Endometrium (tissue), 2 donors: ENCODE results near the gene KLK10.
"Not testable (repeated sequence)": the region's sequence is repeated elsewhere in the genome, so short reads cannot be mapped to it uniquely, and the experiment has no call there.

Experiments used
- FAIRE-seq: peaks from 2 replicates; lab custom pipeline; 2012; peaks lifted over from hg19 to GRCh38; lab: Jason Lieb, UNC
- donor health status: control.
- donor health status: control.

The KLK10 gene

DNA sequence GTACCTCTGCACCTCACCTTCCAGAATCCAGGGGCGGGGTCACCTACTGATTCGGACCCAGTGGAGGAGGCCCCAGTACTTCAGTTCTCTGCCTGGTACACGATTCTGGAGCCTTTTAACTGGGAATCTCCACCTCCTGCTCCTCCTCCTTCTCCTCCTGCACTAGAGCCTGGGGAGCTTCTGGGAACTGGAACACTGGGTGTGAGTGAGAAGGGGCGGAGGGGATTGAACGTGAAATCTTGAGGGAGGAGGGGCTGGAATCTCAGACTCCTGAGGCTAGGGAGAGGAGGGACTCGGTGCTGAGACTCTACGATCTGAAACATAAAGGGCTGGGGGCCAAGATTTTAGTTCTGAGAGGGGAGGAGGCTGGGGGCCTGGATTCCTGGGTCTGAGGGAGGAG lies 18.0 kb downstream of the KLK10 start, which contains the start of gene KLK8:
TSS of gene KLK8 (minus strand) at position 90 of the 400 bp plus-strand sequence. CDS start 437 bp downstream, outside the sequence.
- peak; percentile 35 for FAIRE-seq

DNA sequence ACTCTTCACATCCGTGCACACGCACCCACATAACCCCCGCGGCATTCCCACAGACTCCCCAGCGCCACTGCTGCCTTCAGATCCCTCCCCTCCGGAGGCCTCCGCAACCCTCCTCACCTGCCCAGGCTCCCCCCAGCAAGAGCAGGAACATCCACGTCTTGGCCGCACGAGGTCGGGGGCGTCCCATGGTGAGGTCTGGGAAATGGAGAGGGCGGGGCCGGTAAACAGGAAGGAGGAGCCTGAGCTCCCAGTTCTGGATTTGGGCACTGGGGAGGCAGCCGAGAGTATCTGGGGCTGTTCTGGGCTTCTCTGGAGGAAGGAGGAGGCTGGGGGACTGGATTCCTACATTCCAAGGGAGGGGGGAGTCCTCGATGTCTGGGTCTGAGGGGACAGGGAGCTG lies 18.5 kb downstream of the KLK10 start:
- no peak for FAIRE-seq

DNA sequence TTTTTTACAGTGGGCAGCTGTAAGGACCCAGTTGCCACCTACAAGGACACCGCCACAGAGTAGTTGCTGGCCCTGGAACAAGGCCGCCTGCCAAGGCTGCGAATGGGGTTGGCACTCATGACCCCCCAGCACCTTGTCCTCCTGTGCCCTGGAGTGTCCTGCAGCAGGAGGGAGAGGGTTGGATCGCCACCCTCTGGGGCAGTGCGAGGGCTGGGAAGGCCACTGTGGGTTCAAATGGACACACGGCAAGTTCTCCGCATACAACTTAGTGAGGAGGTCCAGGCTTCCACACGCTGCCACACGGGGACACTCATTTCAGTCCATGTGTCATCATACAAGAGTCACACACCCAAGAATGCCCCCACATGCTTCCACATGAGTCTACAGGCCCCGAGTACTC lies 19.1 kb downstream of the KLK10 start:
- no peak for FAIRE-seq

DNA sequence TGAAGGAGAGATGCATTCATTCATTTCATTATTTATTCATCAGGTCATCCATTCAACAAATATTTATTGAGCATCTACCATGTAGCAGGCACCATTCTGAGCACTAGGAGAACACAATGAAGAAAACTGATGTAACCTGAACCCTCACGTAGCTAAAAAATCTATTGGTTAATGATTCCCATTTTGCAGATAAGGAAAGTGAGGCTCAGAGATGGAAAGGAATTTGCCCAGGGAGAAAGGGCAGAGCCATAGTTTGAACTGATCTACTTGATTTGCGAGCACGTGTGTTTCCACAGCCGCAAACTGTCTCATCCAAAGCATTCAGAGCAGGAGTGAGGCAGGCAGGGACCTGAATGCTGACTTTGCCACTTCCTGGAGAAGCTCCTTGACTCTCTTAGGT lies 20.8 kb downstream of the KLK10 start:
- FAIRE-seq, result no peak

DNA sequence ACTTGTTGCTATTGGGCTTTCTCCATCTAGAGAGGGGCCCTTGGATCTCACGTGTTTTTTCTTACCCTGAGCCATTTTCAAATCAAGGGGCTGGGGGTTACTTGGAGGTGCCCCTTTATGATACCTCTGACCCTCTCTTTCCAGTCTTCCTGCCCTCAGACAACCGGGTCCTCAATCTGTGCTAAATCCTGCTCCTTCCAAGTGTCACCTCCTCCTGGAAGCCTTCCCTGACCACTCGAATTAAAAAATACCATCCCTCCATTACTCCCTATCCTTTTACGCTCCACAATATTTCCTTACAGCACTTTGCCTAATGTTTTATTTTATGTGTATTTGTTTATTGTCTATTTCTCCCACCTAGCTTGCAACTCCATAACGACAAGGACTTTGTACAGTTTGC lies 21.4 kb downstream of the KLK10 start:
- no peak for FAIRE-seq

DNA sequence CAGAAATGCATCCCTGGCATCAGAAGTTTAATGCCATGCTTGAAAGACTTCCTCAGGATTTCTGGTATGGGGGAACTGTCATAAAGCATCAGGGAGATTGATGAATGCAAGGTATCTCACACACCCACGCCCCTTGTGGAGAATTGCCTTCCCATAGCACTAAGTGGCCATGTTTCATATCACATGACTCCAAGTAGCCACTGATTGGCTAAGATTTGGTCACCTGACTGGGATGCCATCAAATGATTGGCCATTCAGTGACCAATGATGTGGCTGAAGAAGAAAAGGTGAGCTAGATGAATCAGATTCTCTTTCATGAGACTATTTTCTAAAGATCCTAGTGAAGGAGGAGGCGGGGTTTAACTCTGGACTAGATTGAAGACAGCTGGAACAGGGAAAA lies 25.4 kb downstream of the KLK10 start:
- FAIRE-seq, result no peak

DNA sequence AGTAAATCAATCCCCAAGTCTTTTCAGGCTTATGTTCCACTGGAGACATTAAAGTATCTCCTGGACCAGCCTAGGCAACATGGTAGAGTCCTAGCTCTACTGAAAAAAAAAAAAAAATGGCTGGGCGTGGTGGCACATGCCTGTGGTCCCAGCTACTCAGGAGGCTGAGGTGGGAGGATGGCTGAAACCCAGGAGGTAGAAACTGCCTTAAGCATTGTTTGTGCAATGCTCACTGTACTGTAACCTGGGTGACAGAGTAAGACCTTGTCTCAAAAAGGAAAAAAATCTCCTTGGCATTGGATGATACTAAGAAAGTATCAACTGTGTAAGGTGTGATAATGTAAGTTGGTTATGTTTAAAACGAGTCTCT lies 26.9 kb downstream of the KLK10 start:
- no peak for FAIRE-seq

DNA sequence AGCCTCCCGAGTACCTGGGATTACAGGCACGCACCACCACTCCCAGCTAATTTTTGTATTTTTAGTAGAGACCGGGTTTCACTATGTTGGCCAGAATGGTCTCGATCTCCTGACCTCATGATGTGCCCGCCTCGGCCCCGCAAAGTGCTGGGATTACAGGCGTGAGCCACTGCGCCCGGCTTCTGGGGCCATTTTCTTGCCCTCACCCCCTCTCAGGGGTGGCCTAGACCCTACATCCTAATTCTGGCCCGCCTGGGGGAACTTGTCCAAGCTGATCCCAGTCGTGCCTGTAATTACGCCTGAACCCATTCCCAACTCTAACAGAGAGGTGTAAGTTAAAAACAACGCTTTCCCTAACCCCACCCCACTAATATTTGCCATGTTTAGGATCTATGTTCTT lies 35.1 kb downstream of the KLK10 start:
- not testable (repeated sequence) for FAIRE-seq

DNA sequence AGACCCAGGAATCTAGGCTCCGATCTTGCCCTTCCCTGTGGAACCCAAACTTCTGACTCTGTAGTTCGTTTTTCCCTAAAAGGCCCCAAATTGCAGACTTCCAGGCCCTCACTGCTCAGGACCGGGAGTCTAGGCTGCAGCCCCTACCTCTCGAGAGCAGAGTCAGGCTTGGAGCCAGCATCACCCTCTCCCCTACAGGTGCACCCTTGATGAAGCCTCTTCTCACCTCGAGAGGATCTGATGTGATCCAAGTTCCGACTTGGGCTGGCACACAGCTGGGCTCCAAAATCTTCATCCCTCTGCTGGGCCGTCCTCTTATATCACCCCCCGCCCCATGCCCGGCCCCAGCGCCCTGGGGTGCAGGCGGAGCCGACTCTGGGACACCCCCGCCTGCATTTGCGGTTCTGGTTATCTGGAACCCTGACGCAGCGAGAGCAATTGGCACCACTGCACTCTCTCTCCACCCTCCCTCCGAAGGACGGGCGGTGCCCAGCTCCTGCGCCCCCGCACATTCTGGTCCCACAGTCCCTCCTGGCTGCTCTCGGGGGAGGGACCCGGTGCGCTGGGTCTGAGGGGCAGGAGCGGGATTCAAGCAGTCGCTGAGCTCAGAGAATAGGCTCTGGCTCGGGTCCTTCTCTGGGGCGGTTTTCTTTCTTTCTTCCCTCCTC lies 35.8 kb downstream of the KLK10 start, which contains the start of gene KLK7:
TSS of gene KLK7 (minus strand) at position 293 of the 668 bp plus-strand sequence. CDS start 1,518 bp downstream, outside the sequence.
- FAIRE-seq, result no peak

DNA sequence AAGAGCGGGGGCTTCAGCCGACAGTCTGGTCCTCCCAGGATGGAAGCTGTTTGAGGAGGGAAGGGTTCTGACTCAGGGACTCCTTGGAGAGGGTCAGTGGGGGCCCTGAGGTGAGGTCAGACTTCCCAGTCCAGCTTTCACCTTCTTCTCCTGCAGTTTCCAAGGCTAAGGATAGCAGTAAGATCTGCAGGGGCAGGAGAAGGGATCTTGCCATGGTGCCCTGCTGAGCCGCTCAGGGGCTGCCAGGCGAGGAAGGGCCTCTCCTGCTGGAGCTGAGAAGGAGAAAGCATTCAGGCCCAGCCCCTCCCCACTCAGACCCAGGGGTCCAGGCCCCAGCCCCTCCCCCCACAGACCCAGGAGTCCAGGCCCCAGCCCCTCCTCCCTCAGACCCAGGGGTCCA lies 37.3 kb downstream of the KLK10 start:
- FAIRE-seq, result no peak

DNA sequence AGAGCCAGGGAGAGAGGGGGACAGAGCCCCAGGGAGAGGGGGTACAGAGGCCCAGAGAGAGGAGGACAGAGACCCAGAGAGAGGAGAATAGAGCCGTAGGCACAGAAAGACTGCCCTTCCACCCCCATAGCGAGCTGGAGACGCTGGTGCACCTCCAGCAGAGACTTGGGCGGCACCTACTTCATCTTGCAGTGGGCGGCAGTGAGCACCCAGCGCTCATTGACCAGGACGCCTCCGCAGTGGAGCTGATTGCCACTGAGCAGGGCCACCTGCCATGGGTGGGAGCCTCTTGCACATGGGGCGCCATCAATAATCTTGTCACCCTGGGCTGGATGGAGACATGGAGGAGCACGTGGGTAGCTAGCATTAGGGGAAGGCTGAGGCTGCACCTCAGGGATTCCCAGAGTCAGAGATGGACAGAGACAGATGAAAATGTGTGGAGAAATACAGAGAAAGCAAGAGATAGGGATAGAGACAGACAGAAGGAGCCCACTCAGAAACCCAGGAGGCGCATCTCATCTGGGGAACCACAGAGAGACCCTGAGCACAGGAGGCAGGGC lies 37.8 kb downstream of the KLK10 start:
- no peak for FAIRE-seq

DNA sequence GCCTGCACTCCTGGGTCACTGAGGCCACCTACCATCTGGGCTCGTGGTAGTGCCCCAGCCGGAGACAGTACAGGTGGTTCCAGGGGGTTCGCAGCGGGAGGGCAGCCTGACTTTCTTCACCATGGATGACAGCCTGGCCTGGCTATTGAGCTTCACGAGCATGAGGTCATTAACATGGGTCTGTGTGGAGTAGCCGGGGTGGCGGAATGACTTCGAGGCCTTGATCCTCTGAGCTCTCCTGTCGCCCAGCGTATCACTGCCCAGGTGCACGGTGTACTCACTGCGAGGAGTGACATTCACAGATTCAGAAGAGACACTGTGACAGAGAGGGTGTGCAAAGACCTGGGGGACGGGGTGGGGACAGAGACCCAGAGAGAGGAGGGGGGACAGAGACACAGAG lies 39.3 kb downstream of the KLK10 start:
- FAIRE-seq, result no peak

DNA sequence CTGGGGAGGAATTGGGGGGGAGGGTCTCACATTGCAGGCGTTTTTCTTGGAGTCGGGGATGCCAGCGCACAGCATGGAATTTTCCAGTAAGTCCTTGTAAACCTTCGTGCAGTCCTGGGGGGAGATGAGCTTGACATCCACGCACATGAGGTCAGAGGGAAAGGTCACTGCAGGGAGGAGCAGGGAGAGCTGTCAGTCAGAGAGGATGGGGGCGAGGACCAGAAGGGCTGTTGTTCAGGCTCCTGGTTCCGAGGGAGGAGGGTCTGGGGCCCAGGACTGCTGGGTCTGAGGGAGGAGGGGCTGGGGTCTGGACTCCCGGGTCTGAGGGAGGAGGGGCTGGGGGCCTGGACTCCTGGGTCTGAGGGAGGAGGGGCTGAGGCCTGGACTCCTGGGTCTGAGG lies 39.8 kb downstream of the KLK10 start:
- no peak for FAIRE-seq

DNA sequence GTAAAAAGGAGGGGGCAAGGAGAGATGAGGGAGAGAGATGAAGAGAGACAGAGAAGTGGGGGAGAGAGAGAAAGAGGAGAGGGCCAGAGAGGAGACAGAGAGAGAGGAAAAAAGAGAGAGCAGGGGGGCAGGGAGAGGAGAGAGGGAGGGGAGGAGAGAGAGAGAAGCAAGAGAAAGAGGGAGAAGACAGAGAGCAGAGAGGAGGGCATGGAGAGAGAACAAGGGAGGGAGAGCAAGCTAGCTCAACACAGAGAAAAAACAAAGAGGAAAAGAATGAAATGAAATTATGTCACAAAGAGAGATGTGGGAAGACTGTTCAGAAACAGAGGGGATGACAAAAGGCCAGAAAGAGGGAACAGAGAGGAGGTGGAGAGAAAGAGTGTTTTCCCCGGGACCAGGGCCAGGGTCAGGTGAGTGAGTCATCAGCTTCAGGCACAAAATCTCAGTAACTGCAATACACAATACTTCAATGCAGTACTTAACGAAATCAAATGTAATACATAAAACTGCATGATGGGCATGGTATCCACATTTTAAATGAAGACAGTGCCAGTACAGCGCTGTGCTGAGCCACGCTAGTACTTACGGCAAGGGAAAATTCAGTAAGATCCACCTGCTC lies 40.6 kb downstream of the KLK10 start:
- FAIRE-seq, result no peak

DNA sequence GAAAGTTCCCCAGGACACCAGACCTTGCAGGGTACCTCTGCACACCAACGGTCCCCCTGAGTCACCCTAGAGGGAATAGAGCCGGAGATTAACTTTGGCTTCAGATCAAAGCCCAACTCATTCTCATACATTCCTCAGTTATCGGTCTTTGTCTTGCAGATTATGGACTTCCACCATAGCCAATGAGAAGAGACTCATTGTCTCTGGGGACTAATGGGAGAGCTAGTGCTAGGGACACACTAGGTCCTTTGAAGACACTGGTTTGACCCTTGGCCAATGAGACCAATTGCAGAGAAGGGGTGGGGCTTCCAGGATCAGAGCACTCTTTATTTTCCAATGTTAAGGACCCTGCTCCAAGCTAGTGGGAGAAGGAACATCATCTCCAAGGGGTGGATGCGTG lies 41.9 kb downstream of the KLK10 start:
- FAIRE-seq, result no peak

DNA sequence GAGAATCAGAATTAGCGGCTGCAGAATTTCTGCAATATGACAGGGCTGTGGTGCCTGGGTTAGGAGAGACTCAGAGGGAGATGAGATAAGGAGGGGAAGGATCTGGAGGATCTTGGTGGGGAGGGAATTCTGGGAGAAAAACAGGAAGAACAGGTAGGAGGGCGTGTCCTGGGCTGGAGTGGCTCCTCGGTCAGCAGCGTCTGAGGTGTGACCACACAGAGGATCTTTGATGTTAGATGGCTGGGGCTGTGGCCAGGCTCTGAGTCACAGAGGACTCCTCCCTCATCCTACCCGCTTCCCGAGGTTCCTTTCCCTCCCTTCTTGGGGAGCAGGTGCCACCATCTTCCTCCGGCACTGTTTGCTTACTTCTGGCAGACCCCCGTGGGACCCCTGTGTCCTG lies 43.7 kb downstream of the KLK10 start:
- no peak for FAIRE-seq

DNA sequence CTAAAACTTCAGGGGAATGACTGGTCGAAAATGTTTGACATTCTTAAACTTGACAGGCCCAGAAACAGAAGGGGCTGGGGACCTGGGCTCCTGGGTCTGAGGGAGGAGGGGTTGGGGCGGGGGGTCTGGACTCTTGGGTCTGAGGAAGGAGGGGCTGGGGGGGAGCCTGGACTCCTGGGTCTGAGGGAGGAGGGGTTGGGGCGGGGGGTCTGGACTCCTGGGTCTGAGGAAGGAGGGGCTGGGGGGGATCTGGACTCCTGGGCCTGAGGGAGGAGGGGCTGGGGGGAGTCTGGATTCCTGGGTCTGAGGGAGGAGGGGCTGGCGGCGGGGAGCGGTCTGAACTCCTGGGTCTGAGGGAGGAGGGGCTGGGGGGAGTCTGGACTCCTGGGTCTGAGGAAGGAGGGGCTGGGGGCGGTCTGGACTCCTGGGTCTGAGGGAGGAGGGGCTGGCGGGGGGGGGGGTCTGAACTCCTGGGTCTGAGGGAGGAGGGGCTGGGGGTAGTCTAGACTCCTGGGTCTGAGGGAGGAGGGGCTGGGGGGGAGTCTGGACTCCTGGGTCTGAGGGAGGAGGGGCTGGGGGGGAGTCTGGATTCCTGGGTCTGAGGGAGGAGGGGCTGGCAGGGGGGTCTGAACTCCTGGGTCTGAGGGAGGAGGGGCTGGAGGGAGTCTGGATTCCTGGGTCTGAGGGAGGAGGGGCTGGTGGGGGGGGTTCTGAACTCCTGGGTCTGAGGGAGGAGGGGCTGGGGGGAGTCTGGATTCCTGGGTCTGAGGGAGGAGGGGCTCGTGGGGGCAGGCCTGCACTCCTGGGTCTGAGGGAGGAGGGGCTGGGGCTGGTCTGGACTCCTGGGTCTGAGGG lies 44.6 kb downstream of the KLK10 start:
- no peak for FAIRE-seq

DNA sequence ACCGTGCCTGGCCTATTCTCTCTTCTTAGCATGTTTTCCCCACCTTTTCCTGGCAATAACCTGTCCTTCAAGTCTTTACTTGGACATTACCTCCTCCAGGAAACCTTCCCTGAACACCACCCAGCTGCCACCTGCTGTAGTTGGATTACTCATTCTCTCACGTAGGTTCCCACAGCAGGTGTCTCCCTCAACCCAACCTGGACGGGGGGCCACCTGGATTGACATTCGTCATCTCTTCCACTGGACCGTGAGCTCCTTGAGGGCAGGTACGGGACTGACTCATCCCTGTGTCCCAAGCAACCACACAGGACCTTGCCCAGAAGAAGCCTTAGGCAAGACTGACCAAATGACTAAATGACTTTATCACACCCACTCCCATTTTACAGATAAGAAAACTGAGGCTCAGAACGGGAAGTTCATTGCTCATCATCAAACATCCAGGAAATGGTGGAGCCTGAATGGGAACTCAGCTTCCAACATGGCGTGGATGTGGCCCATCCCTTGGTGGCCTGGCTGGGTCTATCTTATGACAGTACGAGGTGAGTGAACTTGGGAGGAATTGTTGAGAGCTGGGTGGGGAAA lies 46.6 kb downstream of the KLK10 start:
- no peak for FAIRE-seq

DNA sequence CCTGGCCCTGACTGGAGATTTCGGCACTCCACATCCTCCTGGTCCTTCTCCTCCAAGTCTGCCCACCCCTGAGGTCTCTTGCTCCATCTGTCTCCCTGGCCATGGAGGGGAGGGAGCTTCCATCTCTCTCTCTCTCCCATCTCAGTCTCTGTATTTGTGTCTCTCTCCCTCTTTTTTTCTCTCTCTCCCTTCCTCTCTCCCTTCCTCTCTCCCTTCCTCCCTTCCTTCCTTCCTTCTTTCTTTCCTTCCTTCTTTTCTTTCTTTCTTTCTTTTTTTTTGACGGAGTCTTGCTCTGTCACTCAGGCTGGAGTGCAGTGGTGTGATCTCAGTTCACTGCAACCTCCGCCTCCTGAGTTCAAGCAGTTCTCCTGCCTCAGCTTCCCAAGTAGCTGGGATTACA lies 49.7 kb downstream of the KLK10 start:
- FAIRE-seq, result not testable (repeated sequence)

DNA sequence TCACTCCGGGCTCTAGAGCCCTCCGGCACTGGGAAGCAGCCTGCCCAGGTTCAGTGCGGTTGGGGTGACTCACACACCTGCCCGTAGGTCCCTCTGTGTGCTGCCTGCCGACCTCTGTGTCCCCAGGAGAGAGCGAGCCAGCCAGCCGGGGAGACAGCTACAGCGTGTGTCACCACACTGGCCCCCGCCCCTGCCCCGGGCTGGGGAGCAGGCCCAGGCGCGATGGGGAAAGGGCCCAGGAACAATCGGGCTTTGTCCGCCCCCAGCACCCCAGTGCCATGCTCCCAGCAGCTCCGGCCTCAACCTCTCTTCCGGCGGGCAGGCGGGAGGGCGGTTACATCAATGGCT lies 50.1 kb downstream of the KLK10 start, which contains the start of gene KLK6:
TSS of gene KLK6 (minus strand) at position 179 of the 348 bp plus-strand sequence. CDS start 1,487 bp downstream, outside the sequence.
- no peak for FAIRE-seq

DNA sequence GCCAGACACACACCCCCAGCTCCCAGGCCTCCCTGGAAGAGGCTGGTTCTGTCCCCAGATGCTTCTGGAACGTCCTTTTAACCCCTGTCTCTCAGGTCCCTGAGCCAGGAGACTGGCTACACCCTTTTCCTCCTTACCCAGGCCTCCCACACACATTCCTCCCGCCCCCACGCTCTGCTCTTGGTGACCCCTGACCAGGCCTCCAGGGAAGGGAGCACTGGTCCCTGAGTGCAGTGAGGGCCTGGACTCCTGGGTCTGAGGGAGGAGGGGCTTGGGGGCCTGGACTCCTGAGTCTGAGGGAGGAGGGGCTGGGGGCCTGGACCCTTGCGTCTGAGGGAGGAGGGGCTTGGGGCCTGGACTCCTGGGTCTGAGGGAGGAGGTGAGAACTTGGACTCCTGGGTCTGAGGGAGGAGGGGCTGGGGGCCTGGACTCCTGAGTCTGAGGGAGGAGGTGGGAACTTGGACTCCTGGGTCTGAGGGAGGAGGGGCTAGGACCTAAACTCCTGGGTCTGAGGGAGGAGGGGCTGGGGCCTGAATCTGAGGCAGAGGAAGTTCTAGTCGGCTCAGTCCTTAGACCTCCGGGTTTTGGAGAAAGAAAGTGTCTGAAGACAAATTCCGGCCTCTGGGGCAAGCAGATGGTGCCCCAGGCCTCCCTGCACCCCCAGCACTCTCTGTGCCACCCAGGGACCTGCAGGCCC lies 50.6 kb downstream of the KLK10 start:
- no peak for FAIRE-seq
